ENCODE measurements around the gene HDGFL2.
"Not testable (repeated sequence)": the region's sequence is repeated elsewhere in the genome, so short reads cannot be mapped to it uniquely, and the experiment has no call there.

Gene HDGFL2

GRCh38 chr19:4516939-4517300 is 44.8 kb downstream of the HDGFL2 start:
- DNase-seq, result no peak

GRCh38 chr19:4517451-4518057 is 45.5 kb downstream of the HDGFL2 start:
- DNase-seq, result no peak

GRCh38 chr19:4518345-4519171 is 46.5 kb downstream of the HDGFL2 start, which contains the start of gene PLIN4:
TSS of gene PLIN4 (minus strand) at chr19:4518486. CDS start at chr19:4518272, 214 bp downstream.
- no peak for DNase-seq

GRCh38 chr19:4519172-4519496 is 47.0 kb downstream of the HDGFL2 start:
- no peak for DNase-seq

GRCh38 chr19:4519521-4520277 is 47.6 kb downstream of the HDGFL2 start:
- DNase-seq, result no peak

- no peak for DNase-seq
These were observed 49.2 kb downstream of the HDGFL2 start for GRCh38 chr19:4521170-4521887.

- no peak for DNase-seq
These were observed 49.8 kb downstream of the HDGFL2 start for GRCh38 chr19:4521888-4522242.

GRCh38 chr19:4522291-4523002 is 50.4 kb downstream of the HDGFL2 start:
- DNase-seq, result no peak

- DNase-seq, result peak; percentile 41
These were observed 51.4 kb downstream of the HDGFL2 start for GRCh38 chr19:4523306-4524110.

GRCh38 chr19:4524808-4525562 is 52.9 kb downstream of the HDGFL2 start:
- peak; percentile 37 for DNase-seq

GRCh38 chr19:4525563-4526002 is 53.5 kb downstream of the HDGFL2 start:
- no peak for DNase-seq

GRCh38 chr19:4527377-4527776 is 55.3 kb downstream of the HDGFL2 start:
- not testable (repeated sequence) for DNase-seq

- no peak for DNase-seq
These were observed 56.7 kb downstream of the HDGFL2 start for GRCh38 chr19:4528843-4529242.

GRCh38 chr19:4529924-4530522 is 57.9 kb downstream of the HDGFL2 start:
- DNase-seq, result no peak

- DNase-seq, result no peak
These were observed 59.6 kb downstream of the HDGFL2 start for GRCh38 chr19:4531562-4532165.

- DNase-seq, result no peak
These were observed 61.2 kb downstream of the HDGFL2 start for GRCh38 chr19:4533334-4533733.

- DNase-seq, result no peak
These were observed 61.8 kb downstream of the HDGFL2 start for GRCh38 chr19:4533835-4534424.

- DNase-seq, result peak; percentile 88
These were observed 63.0 kb downstream of the HDGFL2 start, which contains the start of gene PLIN5 for GRCh38 chr19:4534836-4535658. TSS of gene PLIN5 (minus strand) at chr19:4535224. CDS start at chr19:4534074, 1,150 bp downstream.

Measured in retina (tissue), 1 donor.